ENCODE data around the gene SCLT1. TPM values are rescaled to one million over a fixed set of nuclear protein-coding genes. Genes with fewer than 3 reads are reported as not detected.

SCLT1 gene
- total and polyA plus RNA-seq, 2 of the 4 experiments (the other 2 are of a cell fraction): 4.9 to 7.7 TPM

DNA sequence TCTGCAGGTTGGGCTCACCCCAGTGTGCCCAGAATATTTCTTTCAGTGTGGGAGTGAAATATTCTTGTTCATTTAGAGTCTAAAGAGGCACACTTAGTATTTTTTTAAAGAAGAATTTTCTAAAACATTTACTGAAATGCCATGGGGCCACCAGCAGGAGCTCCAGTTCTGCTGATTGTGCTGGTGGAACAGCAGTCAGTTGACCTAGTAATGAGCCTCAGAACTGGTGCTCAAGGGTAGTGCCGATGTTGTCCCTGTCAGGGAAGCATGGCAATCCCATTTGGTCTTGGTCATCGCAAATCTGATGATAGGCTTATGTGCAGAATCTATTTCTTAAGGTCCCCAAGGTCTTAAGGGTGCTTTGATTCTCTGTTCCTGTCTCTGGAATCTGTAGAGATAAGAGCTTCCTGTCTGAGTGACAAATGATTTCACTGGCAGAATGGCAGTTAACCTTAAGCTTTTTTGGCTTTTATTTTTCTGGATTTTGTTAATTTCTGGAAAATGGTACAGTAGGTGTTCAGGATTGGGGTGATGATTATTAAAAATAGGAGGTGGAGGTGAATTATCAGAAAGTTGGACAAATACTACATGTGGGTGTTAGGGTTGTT, 252.5 kb downstream of the SCLT1 start:
- Histone ChIP-seq H2BK15ac (ENCODE audit: low read depth, low read length) (no peak overlapping the region), H3K79me1 (ENCODE audit: low read depth in 1 of 2, low read length in 2 of 2) (peaks cover 74 to 85% of the 10 kb centered on the region in 2 experiments), H2BK20ac (ENCODE audit: low read depth, low read length) (no peak overlapping the region), H2BK120ac (ENCODE audit: low read depth, low read length) (no peak overlapping the region), H3K9me3 (ENCODE audit: control insufficient read depth, insufficient read depth, low read length) (no peaks in the 10 kb centered on the region), H2AK9ac (replicated peaks; ENCODE audit: low read depth, low read length, poor library complexity) (no peak overlapping the region), H4K20me1 (ENCODE audit: insufficient read depth, low read length) (peaks cover 13% of the 10 kb centered on the region; the same call in 1 of the 2 replicates), H2BK5ac (ENCODE audit: low read depth, low read length, poor library complexity, severe bottlenecking) (no peak overlapping the region), H3K56ac (ENCODE audit: extremely low read depth, insufficient read depth, low read length) (no peak overlapping the region), H3K4ac (ENCODE audit: low read depth, low read length) (no peak overlapping the region), H2AK5ac (ENCODE audit: low read depth, low read length) (no peak overlapping the region), H4K91ac (ENCODE audit: insufficient read depth, low read depth, low read length) (no peak overlapping the region), H3K27me3 (ENCODE audit: control insufficient read depth, insufficient read depth, low read length) (no peaks in the 10 kb centered on the region), H3K18ac (ENCODE audit: low read depth, low read length) (no peak overlapping the region), H4K8ac (ENCODE audit: low read depth in 2 of 2, low read length in 2 of 2) (no peak overlapping the region), H3K23ac (ENCODE audit: low read depth, low read length) (peak overlapping the region; percentile 50; the same call in 1 of the 2 replicates), H4K5ac (ENCODE audit: low read depth, low read length) (no peak overlapping the region), H3K36me3 (ENCODE audit: control insufficient read depth, insufficient read depth, low read length) (peaks cover 28% of the 10 kb centered on the region), H2AFZ (replicated peaks; ENCODE audit: low read length, poor library complexity) (no peak overlapping the region), H3K4me2 (ENCODE audit: low read depth, low read length) (no peak overlapping the region), H3K14ac (replicated peaks; ENCODE audit: low read depth, low read length) (no peak overlapping the region), H3K4me3 (ENCODE audit: insufficient read depth, low read depth, low read length) (no peak overlapping the region), H3K4me1 (ENCODE audit: control insufficient read depth, insufficient read depth, low read length) (peaks cover 7% of the 10 kb centered on the region), H3K9ac (ENCODE audit: low read depth, low read length) (no peak overlapping the region), H3K9me1 (ENCODE audit: insufficient read depth, low read length) (peaks cover 15% of the 10 kb centered on the region), H3K27ac (ENCODE audit: insufficient read depth, low read length) (no peak overlapping the region)
- BruUV-seq (replicated peaks): no TSS peak
- no peak for TF ChIP-seq FOS (IDR thresholded peaks at IDR 0.05; ENCODE audit: low read depth, low read length)
- TF ChIP-seq MAFK (IDR thresholded peaks at IDR 0.05; ENCODE audit: low read depth, low read length): no peak
- no peak for TF ChIP-seq RFX5 (IDR thresholded peaks at IDR 0.05; ENCODE audit: low read depth, low read length)
- TF ChIP-seq, protein P1, sequence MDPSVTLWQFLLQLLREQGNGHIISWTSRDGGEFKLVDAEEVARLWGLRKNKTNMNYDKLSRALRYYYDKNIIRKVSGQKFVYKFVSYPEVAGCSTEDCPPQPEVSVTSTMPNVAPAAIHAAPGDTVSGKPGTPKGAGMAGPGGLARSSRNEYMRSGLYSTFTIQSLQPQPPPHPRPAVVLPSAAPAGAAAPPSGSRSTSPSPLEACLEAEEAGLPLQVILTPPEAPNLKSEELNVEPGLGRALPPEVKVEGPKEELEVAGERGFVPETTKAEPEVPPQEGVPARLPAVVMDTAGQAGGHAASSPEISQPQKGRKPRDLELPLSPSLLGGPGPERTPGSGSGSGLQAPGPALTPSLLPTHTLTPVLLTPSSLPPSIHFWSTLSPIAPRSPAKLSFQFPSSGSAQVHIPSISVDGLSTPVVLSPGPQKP (IDR thresholded peaks at IDR 0.05; ENCODE audit: borderline replicate concordance, low read depth, low read length): no peak
- TF ChIP-seq NFE2L2 (IDR thresholded peaks at IDR 0.05; ENCODE audit: low read depth, low read length): no peak
- TF ChIP-seq CHD1 (IDR thresholded peaks at IDR 0.05; ENCODE audit: low read depth, low read length): no peak
- TF ChIP-seq, protein P2, sequence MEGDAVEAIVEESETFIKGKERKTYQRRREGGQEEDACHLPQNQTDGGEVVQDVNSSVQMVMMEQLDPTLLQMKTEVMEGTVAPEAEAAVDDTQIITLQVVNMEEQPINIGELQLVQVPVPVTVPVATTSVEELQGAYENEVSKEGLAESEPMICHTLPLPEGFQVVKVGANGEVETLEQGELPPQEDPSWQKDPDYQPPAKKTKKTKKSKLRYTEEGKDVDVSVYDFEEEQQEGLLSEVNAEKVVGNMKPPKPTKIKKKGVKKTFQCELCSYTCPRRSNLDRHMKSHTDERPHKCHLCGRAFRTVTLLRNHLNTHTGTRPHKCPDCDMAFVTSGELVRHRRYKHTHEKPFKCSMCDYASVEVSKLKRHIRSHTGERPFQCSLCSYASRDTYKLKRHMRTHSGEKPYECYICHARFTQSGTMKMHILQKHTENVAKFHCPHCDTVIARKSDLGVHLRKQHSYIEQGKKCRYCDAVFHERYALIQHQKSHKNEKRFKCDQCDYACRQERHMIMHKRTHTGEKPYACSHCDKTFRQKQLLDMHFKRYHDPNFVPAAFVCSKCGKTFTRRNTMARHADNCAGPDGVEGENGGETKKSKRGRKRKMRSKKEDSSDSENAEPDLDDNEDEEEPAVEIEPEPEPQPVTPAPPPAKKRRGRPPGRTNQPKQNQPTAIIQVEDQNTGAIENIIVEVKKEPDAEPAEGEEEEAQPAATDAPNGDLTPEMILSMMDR (conservative IDR thresholded peaks at IDR 0.05; ENCODE audit: low read depth, low read length): no peak
- intact Hi-C loops (cut with micrococcal nuclease) (no loop called here), in situ Hi-C loops (cut with MboI; ENCODE audit: low sequenced_read_pairs) (no loop called here), dilution Hi-C loops (cut with HindIII; ENCODE audit: low sequenced_read_pairs, unreplicated experiment) (no loop called here)
- WGBS, 2 experiments (ENCODE audit: extremely low coverage in 2 of 2, insufficient read length in 1 of 2): 60% methylated on average over 1 of the region's 2 CpGs; no CpG with 5 or more reads in 1 of the 2 experiments
- DNase-seq: no peak
- ChIA-PET CTCF (no interaction called here), POLR2A (ENCODE audit: unreplicated experiment) (no interaction called here)
- ATAC-seq (ENCODE audit: low read depth): no peak
